Nephron (organoid): ENCODE results near the gene LRIF1.

ENCODE experiments used
- H3K27ac Mint-ChIP-seq, 3 experiments: 2 replicates each; pipeline ENCODE4 v1.8.0; 2020; ENCODE audit warnings: mixed read lengths in 3 of 3, mild to moderate bottlenecking in 2 of 3, moderate library complexity in 1 of 3
- H3K27me3 Mint-ChIP-seq: 2 replicates; pipeline ENCODE4 v1.8.0; 2021; ENCODE audit warnings: low read depth, mild to moderate bottlenecking, moderate library complexity, mixed read lengths
- H3K36me3 Mint-ChIP-seq: 2 replicates; pipeline ENCODE4 v1.8.0; 2020; ENCODE audit warnings: low read depth, mixed read lengths
- H3K4me1 Mint-ChIP-seq: 2 replicates; pipeline ENCODE4 v1.8.0; 2020; ENCODE audit warnings: mixed read lengths
- H3K4me3 Mint-ChIP-seq, 3 experiments: 2 replicates each; pipeline ENCODE4 v1.8.0; 2020; ENCODE audit warnings: mild to moderate bottlenecking in 3 of 3, mixed read lengths in 3 of 3, moderate library complexity in 2 of 3
- H3K9me3 Mint-ChIP-seq: 2 replicates; pipeline ENCODE4 v1.8.0; 2020; ENCODE audit warnings: mixed read lengths
- TF ChIP-seq, protein P1 (sequence below), 3 experiments: fragments of 200-600 bp; sonication (generic); IDR thresholded peaks; one replicate each; pipeline ENCODE4 v1.5.0; 2021; ENCODE audit warnings: antibody characterized with exemption in 3 of 3; ENCODE audit not compliant: unreplicated experiment in 3 of 3

LRIF1 gene

DNA sequence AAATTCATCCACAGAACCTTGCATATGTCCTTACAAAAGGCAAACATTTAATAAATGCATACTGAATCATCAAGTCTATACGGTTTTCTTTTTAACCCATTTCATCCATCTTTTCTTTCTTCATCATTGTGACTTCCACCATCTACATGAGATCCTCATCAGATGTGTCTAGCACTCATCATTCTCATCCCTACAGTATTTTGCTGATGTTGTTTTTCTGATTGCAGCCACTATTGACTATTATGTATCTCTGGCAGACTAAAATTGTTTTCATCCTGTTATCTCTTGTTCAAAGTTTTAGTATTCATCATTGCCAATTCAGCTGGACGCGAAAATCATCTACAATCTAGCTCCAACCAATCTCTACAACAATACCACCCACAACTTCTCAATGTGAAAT is 5.9 kb downstream of the LRIF1 start:
- Mint-ChIP-seq H3K36me3 (peaks cover 24% of the 10 kb centered on the region), H3K4me3 (no peak overlapping the region), H3K27ac (no peak overlapping the region), H3K4me1 (no peaks in the 10 kb centered on the region), H3K9me3 (peaks cover 24% of the 10 kb centered on the region), H3K27me3 (no peaks in the 10 kb centered on the region)
- TF ChIP-seq, protein P1, sequence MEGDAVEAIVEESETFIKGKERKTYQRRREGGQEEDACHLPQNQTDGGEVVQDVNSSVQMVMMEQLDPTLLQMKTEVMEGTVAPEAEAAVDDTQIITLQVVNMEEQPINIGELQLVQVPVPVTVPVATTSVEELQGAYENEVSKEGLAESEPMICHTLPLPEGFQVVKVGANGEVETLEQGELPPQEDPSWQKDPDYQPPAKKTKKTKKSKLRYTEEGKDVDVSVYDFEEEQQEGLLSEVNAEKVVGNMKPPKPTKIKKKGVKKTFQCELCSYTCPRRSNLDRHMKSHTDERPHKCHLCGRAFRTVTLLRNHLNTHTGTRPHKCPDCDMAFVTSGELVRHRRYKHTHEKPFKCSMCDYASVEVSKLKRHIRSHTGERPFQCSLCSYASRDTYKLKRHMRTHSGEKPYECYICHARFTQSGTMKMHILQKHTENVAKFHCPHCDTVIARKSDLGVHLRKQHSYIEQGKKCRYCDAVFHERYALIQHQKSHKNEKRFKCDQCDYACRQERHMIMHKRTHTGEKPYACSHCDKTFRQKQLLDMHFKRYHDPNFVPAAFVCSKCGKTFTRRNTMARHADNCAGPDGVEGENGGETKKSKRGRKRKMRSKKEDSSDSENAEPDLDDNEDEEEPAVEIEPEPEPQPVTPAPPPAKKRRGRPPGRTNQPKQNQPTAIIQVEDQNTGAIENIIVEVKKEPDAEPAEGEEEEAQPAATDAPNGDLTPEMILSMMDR (IDR thresholded peaks at IDR 0.05; ENCODE audit: unreplicated experiment in 3 of 3), result no peak

DNA sequence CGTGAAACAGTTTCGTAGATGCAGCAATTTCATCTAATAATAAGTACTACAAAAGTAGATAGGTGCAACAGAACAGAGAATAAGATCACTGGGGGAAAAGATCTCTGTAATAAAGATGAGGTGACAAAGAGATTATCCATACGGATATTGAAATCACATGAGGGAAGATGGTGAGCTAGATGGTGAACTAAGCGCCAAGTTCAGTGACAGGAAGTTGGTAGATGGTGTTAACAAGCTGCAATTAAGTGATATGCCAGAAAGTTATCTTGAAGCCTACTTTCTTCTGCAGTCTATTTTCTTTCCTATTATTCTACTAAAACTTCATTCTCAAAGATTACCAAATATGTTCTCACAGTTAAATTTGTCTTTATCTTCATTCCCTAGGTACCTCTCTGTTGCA is 7.1 kb downstream of the LRIF1 start:
- TF ChIP-seq, protein P1 (IDR thresholded peaks at IDR 0.05; ENCODE audit: unreplicated experiment in 3 of 3), result no peak
- Mint-ChIP-seq H3K27me3 (no peaks in the 10 kb centered on the region), H3K4me1 (no peaks in the 10 kb centered on the region), H3K4me3 (no peak overlapping the region), H3K36me3 (peaks cover 23% of the 10 kb centered on the region), H3K9me3 (peaks cover 22% of the 10 kb centered on the region), H3K27ac (no peak overlapping the region)

DNA sequence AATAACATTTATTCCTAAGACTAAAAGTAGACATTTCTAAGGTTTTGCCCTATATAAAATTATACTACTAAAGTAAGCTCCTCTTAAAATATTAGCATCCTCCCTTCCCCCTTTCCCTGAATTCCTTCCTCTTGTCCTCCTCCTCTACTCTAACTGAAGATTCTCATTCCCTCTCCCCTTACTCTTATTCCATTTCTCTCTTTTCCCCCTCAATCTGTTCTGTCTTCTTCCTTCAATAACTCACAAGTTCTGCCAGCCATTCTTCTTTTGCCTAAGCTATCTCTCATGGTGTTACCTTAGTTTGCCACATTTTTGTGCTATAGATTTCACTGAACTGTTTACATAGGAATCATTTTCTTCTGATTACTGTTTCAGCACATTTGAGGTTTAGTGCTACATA is 10.7 kb downstream of the LRIF1 start:
- Mint-ChIP-seq H3K4me1 (no peaks in the 10 kb centered on the region), H3K36me3 (peaks cover 38% of the 10 kb centered on the region), H3K9me3 (peaks cover 10% of the 10 kb centered on the region), H3K27me3 (no peaks in the 10 kb centered on the region), H3K4me3 (no peak overlapping the region), H3K27ac (no peak overlapping the region)
- TF ChIP-seq, protein P1 (IDR thresholded peaks at IDR 0.05; ENCODE audit: unreplicated experiment in 3 of 3), result no peak

DNA sequence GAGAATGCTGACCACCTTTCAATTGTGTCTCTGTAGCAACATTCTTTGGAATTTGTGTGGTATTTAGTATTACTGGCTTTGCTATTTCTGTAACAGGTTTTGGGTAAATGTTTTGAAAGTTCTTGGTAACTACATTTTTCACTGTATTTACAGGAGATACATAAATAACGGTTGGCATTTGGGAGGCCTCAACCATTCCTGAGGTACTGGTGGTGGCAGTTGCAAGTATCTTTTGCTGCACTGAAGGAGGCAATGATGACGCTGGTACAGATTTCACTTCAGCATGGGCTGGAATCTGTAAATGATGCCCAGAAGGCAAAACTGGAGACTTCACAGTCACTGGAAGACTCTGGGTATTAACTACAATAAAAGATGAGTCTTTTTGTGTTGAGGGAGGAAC is 11.7 kb downstream of the LRIF1 start:
- H3K9me3 Mint-ChIP-seq, result peaks cover 10% of the 10 kb centered on the region

DNA sequence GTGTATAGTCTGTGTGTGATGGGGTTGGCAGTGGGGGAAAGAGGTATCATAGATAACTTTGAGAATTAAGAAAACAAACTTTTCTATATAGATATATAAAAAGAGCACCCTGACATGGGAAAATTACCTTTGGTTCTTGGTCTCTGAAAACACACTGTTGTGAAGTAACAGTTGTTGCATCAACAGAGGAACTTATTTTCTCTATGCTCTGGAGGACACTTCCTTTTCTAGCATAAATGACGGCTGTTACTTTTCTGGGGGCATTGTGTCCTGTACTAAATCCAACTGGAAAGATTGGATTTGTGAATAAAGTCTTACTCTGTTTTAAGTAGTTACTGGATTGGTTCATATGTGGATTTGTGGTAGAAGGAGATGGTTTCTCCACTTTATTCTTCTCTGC is 12.6 kb downstream of the LRIF1 start:
- TF ChIP-seq, protein P1 (IDR thresholded peaks at IDR 0.05; ENCODE audit: unreplicated experiment in 3 of 3), result no peak
- Mint-ChIP-seq H3K36me3 (peaks cover 51% of the 10 kb centered on the region), H3K9me3 (peaks cover 10% of the 10 kb centered on the region), H3K4me1 (no peaks in the 10 kb centered on the region), H3K27ac (no peak overlapping the region), H3K27me3 (no peaks in the 10 kb centered on the region), H3K4me3 (no peak overlapping the region)

More for the DNA sequence above, 11.7 kb downstream of the LRIF1 start:
- TF ChIP-seq, protein P1 (IDR thresholded peaks at IDR 0.05; ENCODE audit: unreplicated experiment in 3 of 3), result no peak
- H3K4me1 Mint-ChIP-seq, result no peaks in the 10 kb centered on the region
- peaks cover 45% of the 10 kb centered on the region for H3K36me3 Mint-ChIP-seq
- H3K4me3 Mint-ChIP-seq, result no peak overlapping the region
- no peak overlapping the region for H3K27ac Mint-ChIP-seq
- no peaks in the 10 kb centered on the region for H3K27me3 Mint-ChIP-seq

DNA sequence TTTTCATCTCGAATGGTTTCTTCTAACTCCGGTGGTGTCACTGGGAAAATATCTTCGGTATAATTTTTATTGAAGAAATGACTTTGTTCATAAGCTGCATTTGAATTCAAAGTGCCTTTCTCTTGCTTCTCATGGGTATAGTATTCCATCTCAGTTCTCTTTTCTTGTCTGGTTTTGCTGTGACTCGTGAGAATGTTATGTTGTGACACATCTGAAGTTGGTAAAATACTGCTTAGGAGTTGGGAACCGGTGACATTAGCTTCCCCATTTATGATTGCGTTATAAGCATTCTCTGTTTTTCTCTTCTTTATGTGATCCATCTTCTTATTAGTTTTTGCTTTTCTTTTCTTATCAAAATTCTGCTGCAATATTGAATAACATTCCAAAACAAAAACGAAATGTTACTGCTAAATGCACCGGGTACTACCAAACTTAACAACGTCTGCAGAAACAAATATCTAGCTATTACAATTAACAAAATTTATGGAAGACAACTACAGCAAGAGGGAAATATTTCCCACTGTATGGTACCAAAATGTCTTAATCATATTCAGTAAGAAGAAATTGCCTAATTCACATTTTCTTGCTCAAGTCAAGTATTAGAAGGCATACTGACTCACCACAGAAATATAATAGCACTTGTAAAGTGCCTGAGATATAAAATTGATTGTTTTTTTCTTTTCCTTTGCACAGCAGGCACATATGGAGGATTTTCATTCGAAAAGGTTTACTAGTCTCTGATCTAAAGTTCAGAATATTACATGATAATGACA is 15.5 kb downstream of the LRIF1 start:
- Mint-ChIP-seq H3K9me3 (peaks cover 6% of the 10 kb centered on the region), H3K27ac (no peak overlapping the region)

More for the DNA sequence above, 15.5 kb downstream of the LRIF1 start:
- no peak overlapping the region for H3K4me3 Mint-ChIP-seq
- H3K36me3 Mint-ChIP-seq, result peaks cover 57% of the 10 kb centered on the region
- no peaks in the 10 kb centered on the region for H3K4me1 Mint-ChIP-seq
- no peaks in the 10 kb centered on the region for H3K27me3 Mint-ChIP-seq
- TF ChIP-seq, protein P1 (IDR thresholded peaks at IDR 0.05; ENCODE audit: unreplicated experiment in 3 of 3), result no peak
